AG09309 (cell line): ENCODE results near the gene RNASET2.
A peak's percentile ranks its signal among the peaks of the same experiment; 100 is the strongest.

ENCODE experiments used
- DNase-seq: peaks from one replicate; pipeline ENCODE4 v3.0.0-alpha.2; 2010; ENCODE audit warnings: low read depth
- H3K4me3 ChIP-seq: 2 replicates; pipeline ENCODE4 v1.5.1; 2011; ENCODE audit warnings: mild to moderate bottlenecking, low read depth, low read length, moderate library complexity; ENCODE audit not compliant: control insufficient read depth
- TF ChIP-seq, protein P1 (sequence below): IDR thresholded peaks from 2 replicates; pipeline ENCODE4 v1.5.1; 2011; ENCODE audit warnings: mild to moderate bottlenecking, low read depth, low read length, inconsistent platforms; ENCODE audit not compliant: insufficient read depth, control insufficient read depth; ENCODE audit errors: missing control alignments

Gene RNASET2, protein sequence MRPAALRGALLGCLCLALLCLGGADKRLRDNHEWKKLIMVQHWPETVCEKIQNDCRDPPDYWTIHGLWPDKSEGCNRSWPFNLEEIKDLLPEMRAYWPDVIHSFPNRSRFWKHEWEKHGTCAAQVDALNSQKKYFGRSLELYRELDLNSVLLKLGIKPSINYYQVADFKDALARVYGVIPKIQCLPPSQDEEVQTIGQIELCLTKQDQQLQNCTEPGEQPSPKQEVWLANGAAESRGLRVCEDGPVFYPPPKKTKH

DNA sequence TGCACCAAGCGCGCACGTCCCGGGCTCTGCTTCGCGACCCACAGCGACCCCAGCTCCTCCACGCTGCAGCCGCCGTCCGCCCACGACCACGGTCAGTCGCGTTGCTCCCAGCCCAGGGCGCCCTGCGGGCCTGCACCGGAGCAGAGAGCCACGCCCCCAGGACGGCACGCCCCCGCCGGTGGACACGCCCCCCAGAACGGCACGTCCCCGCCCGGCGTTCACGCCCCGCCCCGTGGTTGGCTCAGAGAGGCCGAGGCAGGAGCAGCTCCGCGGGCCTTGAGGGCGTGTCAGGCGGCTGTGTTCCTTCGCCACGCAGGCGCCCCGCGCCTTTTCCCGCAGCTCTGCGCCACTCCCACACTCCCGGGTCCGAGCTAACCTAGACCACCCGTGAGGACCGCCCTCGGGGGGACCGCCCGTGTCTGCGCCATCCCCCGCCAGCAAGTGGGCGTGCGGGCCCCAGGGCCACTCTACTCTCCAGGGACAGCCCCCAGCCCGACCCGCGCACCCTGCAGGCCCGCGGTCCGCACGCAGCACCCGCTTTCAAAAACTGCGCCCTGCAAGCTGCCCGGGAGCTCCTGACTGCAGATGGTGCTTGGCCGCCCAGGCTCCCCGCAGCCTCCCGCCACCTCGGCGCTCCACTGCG is at the start of gene RNASET2:
RNASET2 (minus strand) TSS at position 107 of the 643 bp plus-strand sequence. CDS start 368 bp downstream, outside the sequence.
- TF ChIP-seq, protein P1, sequence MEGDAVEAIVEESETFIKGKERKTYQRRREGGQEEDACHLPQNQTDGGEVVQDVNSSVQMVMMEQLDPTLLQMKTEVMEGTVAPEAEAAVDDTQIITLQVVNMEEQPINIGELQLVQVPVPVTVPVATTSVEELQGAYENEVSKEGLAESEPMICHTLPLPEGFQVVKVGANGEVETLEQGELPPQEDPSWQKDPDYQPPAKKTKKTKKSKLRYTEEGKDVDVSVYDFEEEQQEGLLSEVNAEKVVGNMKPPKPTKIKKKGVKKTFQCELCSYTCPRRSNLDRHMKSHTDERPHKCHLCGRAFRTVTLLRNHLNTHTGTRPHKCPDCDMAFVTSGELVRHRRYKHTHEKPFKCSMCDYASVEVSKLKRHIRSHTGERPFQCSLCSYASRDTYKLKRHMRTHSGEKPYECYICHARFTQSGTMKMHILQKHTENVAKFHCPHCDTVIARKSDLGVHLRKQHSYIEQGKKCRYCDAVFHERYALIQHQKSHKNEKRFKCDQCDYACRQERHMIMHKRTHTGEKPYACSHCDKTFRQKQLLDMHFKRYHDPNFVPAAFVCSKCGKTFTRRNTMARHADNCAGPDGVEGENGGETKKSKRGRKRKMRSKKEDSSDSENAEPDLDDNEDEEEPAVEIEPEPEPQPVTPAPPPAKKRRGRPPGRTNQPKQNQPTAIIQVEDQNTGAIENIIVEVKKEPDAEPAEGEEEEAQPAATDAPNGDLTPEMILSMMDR, result no peak
- peak within 1 kb of the TSS; percentile 63 for H3K4me3 ChIP-seq
- peak; percentile 39 for DNase-seq

DNA sequence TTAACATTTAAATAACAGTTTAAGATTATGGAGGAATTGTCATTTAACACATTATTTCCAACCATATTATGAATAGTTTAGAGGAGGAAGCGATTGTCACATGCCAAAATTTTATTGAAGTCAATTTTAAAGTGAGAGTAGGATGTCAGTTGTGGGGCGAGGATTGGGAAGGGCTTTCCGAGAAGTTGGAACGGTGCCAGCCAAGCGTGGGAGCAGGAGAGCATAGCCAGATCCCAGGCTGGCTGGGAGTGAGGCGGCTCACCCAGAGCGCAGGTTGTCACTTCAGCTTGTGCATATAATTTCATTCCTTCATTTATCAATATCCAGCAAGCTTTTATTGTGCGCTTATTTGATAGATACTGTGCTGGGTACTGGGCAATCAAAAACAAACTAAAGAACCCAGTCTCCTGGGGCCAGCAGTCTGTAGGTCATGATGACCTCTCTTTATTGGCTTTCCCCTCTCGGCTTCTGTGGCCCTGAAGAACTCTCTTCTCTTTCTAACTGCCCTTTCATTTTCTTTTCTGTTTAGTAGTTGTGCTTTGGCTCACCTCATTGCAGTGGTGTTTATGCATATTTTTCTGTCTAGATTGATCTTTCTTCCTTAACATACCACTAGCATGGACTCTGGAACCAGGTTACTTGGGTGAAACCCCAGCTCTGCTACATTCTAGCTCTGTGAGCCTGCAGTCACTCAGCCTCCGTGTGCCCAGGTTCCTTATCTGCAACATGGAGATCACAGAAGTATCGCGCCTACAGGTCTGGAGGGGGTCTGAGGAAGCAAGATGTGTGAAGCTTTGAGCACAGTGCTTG is 49.2 kb upstream of the RNASET2 start:
- TF ChIP-seq, protein P1, result no peak
- DNase-seq, result no peak
- no peak overlapping the region for H3K4me3 ChIP-seq

DNA sequence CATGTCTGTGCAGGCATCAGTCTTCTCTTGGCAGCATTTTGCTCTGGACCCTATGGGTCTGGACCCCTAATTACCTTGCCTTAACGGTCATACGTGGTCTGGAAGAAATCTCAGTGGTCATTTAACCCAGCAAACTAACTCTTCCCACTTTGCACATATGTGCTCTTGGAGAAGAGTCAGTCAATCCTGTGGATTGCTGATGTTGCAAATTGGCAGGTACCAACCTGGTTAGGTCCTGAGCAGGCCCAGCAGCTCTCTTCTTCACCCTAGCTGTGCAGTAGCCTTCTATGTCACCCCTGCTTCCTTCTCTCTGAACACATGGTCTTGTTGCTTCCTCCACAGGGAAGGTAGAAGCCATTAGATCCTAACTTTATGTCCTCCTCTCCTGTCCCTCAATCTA is 44.4 kb upstream of the RNASET2 start:
- no peak for DNase-seq
- H3K4me3 ChIP-seq, result no peak overlapping the region
- TF ChIP-seq, protein P1, result no peak

DNA sequence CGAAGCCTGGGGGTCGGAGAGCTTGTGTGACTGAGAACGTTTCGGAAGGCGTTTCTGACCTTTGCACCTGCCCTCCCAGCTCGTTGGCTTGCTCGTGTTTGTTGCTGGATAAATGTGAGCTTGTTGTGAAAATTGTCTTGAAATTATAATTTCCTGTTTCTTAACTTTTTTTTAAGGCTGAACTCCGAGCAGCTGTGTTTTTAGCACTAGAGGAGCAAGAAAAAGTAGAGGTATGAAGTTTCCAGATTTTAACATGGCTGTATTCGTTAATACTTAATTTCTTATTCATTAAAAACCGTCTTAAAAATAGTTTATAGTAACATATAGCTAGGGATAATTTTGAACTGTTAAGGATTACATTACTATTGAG is 43.5 kb upstream of the RNASET2 start:
- peak overlapping the region; percentile 77 for H3K4me3 ChIP-seq
- TF ChIP-seq, protein P1, result no peak
- DNase-seq, result no peak

DNA sequence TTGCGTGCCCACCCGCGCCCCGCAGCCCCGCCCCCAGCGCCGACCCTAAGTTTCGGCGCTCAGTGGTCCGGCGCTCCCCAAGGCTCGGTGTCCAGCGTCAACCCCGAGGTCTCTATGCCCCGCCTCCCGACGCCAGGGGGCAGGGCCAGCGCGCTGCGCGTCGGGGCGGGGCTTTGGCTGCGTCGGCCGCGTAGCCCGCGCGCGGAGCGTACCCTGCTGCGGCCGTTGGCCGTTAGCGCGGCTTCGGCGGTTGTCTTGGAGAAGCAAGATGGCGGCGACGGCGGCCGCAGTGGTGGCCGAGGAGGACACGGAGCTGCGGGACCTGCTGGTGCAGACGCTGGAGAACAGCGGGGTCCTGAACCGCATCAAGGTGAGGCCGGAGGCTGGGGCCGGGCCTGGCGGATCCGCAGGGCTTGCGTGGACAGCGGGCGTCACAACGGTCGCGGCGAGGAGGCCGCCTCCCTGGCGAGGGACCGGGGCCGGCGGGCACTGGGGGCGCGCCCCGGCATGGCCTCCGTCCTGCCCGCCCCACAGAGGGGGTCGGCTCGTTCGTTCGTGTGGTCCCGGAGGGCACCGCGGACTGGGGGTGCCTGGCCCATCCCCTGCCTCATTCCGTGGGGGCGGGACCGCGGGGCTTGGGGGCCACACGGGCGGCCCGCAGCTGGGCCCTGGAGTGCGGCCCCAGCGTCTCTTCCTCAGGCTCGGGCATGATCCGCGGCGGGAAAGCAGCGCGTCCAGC is 43.0 kb upstream of the RNASET2 start, which contains the start of gene CEP43:
CEP43 (plus strand) TSS at position 253 of the 739 bp plus-strand sequence; CDS start at position 269, 16 bp downstream.
- peak; percentile 68 for DNase-seq
- H3K4me3 ChIP-seq, result peak within 1 kb of the TSS; percentile 77
- TF ChIP-seq, protein P1, result no peak
